GM21529 (cell line): Measurements from ENCODE around the gene RFK.
A peak's percentile ranks its signal among the peaks of the same experiment; 100 is the strongest.
"Not testable (repeated sequence)": the region's sequence is repeated elsewhere in the genome, so short reads cannot be mapped to it uniquely, and the experiment has no call there.

Source experiments
- ATAC-seq: cut with Tn5 transposase; IDR thresholded peaks from one replicate; pipeline ENCODE4 v1.9.1; 2021; ENCODE audit not compliant: unreplicated experiment

The RFK gene

GRCh38 chr9:76394195-76394959 is at the start of gene RFK:
Gene RFK, minus strand, starts transcription at chr9:76394426. Its CDS starts 255 bp downstream, at chr9:76394171.
- peak; percentile 65 for ATAC-seq

GRCh38 chr9:76443887-76444286 is 49.7 kb upstream of the RFK start:
- ATAC-seq = no peak

GRCh38 chr9:76441551-76442322 is 47.5 kb upstream of the RFK start:
- peak; percentile 61 for ATAC-seq

- peak; percentile 80 for ATAC-seq
Measured at GRCh38 chr9:76438841-76439588, 44.8 kb upstream of the RFK start.

GRCh38 chr9:76437017-76437699 is 42.9 kb upstream of the RFK start:
- not testable (repeated sequence) for ATAC-seq

- not testable (repeated sequence) for ATAC-seq
Measured at GRCh38 chr9:76434897-76435296, 40.7 kb upstream of the RFK start.

- ATAC-seq = no peak
Measured at GRCh38 chr9:76433836-76434235, 39.6 kb upstream of the RFK start.

GRCh38 chr9:76433406-76433805 is 39.2 kb upstream of the RFK start:
- ATAC-seq = no peak

- no peak for ATAC-seq
Measured at GRCh38 chr9:76431601-76432000, 37.4 kb upstream of the RFK start.

GRCh38 chr9:76426807-76427419 is 32.7 kb upstream of the RFK start:
- ATAC-seq = no peak

- ATAC-seq = no peak
Measured at GRCh38 chr9:76425677-76426453, 31.6 kb upstream of the RFK start.

- ATAC-seq = no peak
Measured at GRCh38 chr9:76424491-76424890, 30.3 kb upstream of the RFK start.

GRCh38 chr9:76423216-76424177 is 29.3 kb upstream of the RFK start:
- ATAC-seq = no peak

GRCh38 chr9:76419782-76420380 is 25.7 kb upstream of the RFK start:
- no peak for ATAC-seq

GRCh38 chr9:76417394-76417793 is 23.2 kb upstream of the RFK start:
- no peak for ATAC-seq

- no peak for ATAC-seq
Measured at GRCh38 chr9:76415731-76416130, 21.5 kb upstream of the RFK start.

GRCh38 chr9:76415154-76415553 is 20.9 kb upstream of the RFK start:
- ATAC-seq = no peak

GRCh38 chr9:76414661-76415060 is 20.4 kb upstream of the RFK start:
- ATAC-seq = peak; percentile 57
